HG03565 (cell line): ENCODE measurements around the gene SETD3.
"Not testable (repeated sequence)": the region's sequence is repeated elsewhere in the genome, so short reads cannot be mapped to it uniquely, and the experiment has no call there.

Source experiments
- ATAC-seq: cut with Tn5 transposase; IDR thresholded peaks from one replicate; pipeline ENCODE4 v1.9.1; 2021; ENCODE audit warnings: mild to moderate bottlenecking, moderate library complexity; ENCODE audit not compliant: unreplicated experiment

The SETD3 gene

GRCh38 chr14:99363616-99364290 lies 116.9 kb downstream of the SETD3 start:
- ATAC-seq, result no peak

- no peak for ATAC-seq
These were observed 117.6 kb downstream of the SETD3 start for GRCh38 chr14:99363051-99363450.

- ATAC-seq, result no peak
These were observed 119.0 kb downstream of the SETD3 start for GRCh38 chr14:99361596-99362215.

- ATAC-seq, result no peak
These were observed 119.7 kb downstream of the SETD3 start for GRCh38 chr14:99360774-99361595.

GRCh38 chr14:99359906-99360305 lies 120.8 kb downstream of the SETD3 start:
- no peak for ATAC-seq

GRCh38 chr14:99357916-99358390 lies 122.7 kb downstream of the SETD3 start:
- no peak for ATAC-seq

GRCh38 chr14:99357151-99357915 lies 123.3 kb downstream of the SETD3 start:
- ATAC-seq, result no peak

- no peak for ATAC-seq
These were observed 124.5 kb downstream of the SETD3 start for GRCh38 chr14:99356031-99356608.

- ATAC-seq, result no peak
These were observed 126.3 kb downstream of the SETD3 start for GRCh38 chr14:99354166-99354875.

GRCh38 chr14:99352688-99353280 lies 127.9 kb downstream of the SETD3 start:
- ATAC-seq, result no peak

- no peak for ATAC-seq
These were observed 129.3 kb downstream of the SETD3 start for GRCh38 chr14:99351166-99352007.

- no peak for ATAC-seq
These were observed 129.9 kb downstream of the SETD3 start for GRCh38 chr14:99350751-99351150.

GRCh38 chr14:99349721-99350495 lies 130.8 kb downstream of the SETD3 start:
- ATAC-seq, result no peak

GRCh38 chr14:99348816-99349614 lies 131.6 kb downstream of the SETD3 start:
- ATAC-seq, result no peak

GRCh38 chr14:99348231-99348630 lies 132.4 kb downstream of the SETD3 start:
- not testable (repeated sequence) for ATAC-seq
